NT2/D1 (cell line): ENCODE results near the gene KRTAP19-8.

Experiments
- SUZ12 ChIP-seq: IDR thresholded peaks from 2 replicates; pipeline ENCODE4 v1.6.1; 2011; ENCODE audit not compliant: insufficient read length, insufficient read depth; ENCODE audit errors: extremely low read depth
- YY1 ChIP-seq: IDR thresholded peaks from 2 replicates; pipeline ENCODE4 v1.6.1; 2011; ENCODE audit not compliant: insufficient read length, insufficient read depth

DNA sequence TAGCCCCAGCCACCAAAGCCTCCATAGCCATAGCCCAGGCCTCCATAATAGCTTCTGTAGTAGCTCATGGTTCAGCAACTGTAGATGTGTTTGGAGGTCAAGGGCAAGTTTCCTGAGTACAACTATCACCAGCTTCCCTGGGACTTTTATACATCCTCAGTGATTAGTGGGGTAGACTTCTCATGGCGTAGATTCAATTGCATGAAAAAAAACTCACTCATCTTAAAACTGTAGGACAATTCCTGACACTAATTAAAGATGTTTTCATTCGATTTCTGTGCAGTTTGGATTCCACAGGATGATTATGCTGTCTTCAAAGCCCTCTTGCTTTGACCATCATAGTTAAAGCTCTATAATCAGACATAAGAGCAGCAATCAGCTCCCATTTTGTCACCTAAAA is at the start of gene KRTAP19-8:
- TF ChIP-seq SUZ12, result no peak
- TF ChIP-seq YY1, result no peak
